Keratinocyte (primary cell): ENCODE measurements around the gene APC.

ENCODE experiments used
- EZH2 ChIP-seq: IDR thresholded peaks from one replicate; pipeline ENCODE4 v1.6.1; 2012; ENCODE audit warnings: inconsistent platforms, mild to moderate bottlenecking, low read length, moderate library complexity
- TF ChIP-seq, protein P1 (sequence below), 3 experiments: IDR thresholded peaks in 1 of 3; conservative IDR thresholded peaks in 1 of 3; optimal IDR thresholded peaks in 1 of 3; 2 replicates in 2 of 3; 3 replicates in 1 of 3; pipeline versions ENCODE3 to v1.5.1; 2011; ENCODE audit warnings: low read length in 3 of 3, mild to moderate bottlenecking in 3 of 3, moderate library complexity in 2 of 3, control low read depth in 1 of 3, inconsistent platforms in 1 of 3; ENCODE audit not compliant: insufficient read depth in 2 of 3; ENCODE audit errors: extremely low read depth in 1 of 3

DNA sequence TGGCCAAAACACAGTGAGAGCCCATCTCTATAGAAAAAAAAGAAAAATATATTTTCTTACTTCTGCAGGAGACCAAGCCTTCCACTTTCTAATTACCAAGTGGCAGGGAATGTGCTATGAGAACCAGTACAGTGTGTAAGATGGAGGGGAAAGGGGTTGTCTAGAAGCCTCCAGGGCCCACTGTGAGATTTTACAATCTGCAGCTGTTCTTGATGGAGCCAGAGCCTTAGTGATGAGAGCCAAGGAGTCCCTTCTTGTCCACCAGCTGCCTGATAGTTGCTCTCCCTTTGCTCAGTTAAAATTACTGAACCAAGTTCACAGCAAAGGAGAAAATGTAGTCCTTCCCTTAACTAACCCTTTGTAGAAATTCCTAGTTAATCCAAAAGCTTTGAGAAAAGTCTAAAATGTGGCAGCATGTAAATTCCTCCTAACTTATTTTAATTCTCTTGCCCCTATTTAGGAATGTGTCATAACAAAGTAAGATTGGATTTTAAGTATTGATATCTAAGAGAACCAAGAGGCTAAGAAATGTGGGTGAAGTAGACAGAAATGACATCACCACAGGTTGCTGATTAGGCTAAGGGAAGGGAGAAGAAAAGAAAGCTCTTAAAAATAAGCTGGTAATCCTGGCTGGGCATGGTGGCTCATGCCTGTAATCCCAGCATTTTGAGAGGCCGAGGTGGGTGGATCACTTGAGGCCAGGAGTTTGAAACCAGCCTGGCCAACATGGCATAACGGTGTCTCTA is 142.7 kb downstream of the APC start:
- TF ChIP-seq, protein P1, sequence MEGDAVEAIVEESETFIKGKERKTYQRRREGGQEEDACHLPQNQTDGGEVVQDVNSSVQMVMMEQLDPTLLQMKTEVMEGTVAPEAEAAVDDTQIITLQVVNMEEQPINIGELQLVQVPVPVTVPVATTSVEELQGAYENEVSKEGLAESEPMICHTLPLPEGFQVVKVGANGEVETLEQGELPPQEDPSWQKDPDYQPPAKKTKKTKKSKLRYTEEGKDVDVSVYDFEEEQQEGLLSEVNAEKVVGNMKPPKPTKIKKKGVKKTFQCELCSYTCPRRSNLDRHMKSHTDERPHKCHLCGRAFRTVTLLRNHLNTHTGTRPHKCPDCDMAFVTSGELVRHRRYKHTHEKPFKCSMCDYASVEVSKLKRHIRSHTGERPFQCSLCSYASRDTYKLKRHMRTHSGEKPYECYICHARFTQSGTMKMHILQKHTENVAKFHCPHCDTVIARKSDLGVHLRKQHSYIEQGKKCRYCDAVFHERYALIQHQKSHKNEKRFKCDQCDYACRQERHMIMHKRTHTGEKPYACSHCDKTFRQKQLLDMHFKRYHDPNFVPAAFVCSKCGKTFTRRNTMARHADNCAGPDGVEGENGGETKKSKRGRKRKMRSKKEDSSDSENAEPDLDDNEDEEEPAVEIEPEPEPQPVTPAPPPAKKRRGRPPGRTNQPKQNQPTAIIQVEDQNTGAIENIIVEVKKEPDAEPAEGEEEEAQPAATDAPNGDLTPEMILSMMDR (optimal IDR thresholded peaks at IDR 0.05 in 1 of 3, IDR thresholded peaks at IDR 0.05 in 1 of 3, conservative IDR thresholded peaks at IDR 0.05 in 1 of 3; ENCODE audit: extremely low read depth in 1 of 3, insufficient read depth in 2 of 3, low read length in 3 of 3), result no peak
- no peak for TF ChIP-seq EZH2
